T-helper 1 cell (primary cell): ENCODE measurements around the gene RSRC1.
"Not testable (repeated sequence)": the region's sequence is repeated elsewhere in the genome, so short reads cannot be mapped to it uniquely, and the experiment has no call there.

Experiments
- DNase-seq, 5 donors: peaks; one replicate each; pipeline ENCODE4 v3.0.0-alpha.2; 2012 to 2020

RSRC1 gene

DNA sequence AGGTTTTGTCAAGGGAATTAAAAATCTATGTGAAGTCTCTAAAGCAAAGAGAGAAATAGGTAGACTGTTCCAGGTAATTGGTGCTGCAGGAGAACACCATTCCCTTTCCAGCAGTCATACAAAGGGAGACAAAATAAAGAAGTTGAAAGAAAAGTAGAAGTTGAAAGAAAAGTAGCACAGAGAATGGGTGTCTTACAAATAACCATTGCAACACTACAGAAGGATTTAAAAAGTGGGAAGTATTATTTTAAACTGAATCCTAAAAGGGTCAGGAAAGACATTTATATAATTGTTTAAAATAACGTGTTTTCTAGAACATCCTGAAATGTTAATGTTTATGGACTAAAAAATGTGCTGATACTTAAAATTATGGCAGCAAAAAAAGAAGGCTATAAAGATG is 223.8 kb downstream of the RSRC1 start:
- no peak for DNase-seq

DNA sequence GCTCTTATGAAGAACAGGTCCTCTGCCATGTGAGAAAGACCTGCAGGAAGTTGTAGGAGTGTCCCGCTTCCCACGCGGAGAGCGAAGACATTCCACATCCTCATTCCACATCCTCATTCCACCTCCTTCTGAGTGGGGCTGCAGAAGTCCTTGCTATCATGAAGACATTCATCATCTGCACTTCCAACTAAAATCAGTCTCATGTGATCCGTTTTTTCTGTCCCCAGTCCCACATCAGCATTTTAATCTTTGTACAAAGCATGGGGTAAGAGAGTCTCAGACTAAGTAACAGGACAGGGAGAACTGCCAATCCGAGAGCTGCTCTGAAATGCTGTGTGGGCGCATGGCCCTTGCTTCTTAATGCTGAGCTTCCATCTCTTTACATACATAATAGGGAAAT is 227.2 kb downstream of the RSRC1 start:
- DNase-seq: no peak

DNA sequence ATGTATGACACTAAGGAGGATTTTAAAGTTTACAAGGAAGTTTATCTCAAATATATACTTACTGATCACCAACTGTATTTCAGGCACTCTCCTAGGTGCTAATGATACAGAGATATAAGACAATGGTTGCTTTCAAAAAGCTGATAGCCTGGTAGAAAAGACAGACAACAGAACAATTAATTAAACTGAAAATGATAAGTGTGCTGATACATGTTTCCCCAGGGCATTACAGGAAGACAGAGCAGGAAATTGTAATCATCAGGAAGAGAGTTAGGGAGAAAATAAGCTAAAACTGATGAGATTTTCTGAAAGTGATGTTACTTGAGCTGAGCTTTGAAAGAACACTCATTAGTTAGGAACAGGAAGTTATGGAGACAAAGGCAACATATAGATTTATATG is 229.7 kb downstream of the RSRC1 start:
- no peak for DNase-seq

DNA sequence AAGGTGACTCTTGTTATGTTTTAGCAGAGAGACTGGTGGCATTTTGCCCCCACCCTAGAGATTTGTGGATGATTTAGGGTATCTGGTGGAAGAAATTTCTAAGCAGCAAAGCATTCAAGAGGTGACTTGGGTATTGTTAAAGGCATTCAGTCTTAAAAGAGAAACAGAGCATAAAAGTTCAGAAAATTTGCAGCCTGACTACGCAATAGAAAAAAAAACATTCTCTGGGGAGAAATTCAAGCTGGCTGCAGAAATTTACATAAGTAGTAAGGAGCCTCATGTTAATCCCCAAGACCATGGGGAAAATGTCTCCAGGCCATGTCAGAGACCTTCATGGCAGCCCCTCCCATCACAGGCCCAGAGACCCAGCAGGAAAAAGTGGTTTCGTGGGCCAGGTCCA is 231.1 kb downstream of the RSRC1 start:
- not testable (repeated sequence) for DNase-seq

DNA sequence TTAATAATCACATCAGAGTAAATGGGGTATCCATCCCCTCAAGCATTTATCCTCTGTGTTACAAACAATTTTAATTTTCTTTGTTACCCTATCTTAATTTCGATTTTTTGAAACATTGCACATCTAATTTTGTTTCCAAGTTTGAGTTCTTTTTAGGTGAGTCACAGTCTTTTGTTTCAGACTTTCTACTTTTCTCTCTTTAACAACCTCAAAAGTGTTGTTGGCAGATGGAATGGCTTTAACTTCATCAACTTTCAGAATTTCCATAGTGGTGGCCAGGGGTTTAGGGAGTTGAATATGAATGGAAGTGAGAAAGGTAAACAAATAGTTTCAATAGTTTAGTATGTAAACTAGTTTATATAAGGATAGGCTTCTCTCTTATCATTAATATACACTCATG is 238.1 kb downstream of the RSRC1 start:
- DNase-seq: no peak

DNA sequence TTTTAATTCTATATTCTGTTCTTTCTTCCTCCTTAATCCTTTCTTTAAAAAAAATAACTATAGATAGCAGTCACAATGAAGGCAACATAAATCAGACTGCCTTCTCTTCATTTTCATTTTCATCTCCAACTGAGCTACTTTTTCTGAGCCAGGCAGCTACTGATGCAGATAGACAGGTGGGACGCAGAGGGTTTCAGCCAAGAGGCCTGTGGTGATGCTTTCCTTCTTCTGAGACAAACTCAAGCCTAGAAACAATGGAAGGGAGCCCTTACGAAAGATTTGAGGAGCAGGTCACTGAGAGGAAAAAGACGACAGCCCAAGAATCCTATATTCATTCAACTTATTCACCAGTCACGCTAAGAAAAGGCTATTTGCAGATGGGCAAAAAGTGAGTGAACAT is 241.1 kb downstream of the RSRC1 start:
- DNase-seq: no peak

DNA sequence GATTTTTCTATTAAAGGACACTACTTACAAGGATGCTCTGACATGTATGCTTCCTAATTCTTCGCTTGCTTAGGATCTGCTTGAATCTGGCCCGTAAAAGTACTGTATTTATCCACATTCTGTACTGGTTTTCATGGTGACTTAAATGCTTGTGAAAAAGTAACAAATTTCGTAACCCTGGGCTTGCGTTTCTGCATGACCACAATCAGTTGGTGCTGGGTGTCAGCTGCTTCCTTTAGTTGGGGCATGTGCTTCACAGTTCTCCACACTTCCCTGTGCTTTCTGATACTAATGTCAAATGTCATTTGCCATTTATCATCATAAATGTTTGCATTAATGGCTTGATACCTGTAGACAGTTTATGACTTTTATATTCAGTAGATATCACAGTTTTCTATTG is 242.7 kb downstream of the RSRC1 start:
- DNase-seq: no peak

DNA sequence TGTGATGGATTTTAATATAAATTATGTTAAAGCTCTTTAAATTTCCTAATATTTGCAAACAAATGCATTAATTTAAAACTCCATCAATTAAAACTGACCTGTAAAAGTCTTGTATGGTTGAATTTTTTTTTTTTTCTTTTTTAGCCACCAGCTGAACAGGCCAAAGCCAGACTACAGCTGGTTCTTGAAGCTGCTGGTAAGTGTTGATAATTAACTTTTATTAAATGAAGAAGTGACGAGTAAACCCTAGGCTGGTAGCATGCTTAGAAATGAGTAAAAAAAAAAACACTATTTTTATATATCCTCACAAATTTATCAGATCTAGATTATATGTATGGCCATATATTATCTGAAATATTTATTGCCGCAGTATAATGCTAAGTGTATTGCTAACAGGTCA is 244.8 kb downstream of the RSRC1 start:
- DNase-seq: no peak

DNA sequence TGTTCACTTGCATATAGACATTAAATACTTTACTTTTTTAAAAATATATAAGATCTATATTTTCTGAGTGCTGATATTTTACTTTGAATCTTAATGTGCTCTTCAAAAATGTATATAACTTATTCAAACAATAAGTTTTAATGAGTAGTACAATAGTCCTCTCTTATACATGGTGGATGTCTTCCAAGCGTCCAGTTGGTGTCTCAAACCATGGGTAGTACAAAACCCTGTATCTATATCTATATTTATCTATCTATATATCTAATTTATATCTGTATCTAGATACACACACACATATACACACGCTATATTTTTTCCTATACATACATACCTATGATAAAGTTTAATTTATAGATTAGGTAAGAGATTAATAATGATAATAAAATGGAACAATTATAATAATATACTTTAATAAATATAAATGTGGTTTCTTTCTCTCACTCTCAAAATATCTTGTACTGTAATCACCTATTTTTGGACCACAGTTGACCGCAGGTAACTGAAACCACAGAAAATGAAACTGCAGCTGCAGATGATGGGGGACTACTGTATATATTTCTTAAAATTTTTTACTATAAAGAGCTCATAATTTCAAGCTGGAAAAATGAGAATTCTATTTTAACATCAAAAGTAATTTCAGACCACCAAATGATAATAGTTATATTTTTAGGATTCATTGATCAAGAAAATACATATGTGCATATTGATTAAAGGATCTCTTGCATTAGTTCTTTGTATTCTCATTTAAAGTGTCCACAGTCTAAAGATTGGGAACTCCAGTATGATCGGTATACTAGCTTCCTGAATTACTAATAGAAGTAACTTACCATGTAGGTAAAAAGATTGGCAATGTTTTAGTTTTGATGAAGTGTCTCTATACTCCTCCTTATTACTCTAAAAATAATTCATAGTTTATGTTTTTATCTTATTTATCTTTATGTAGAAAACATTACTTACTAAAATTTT is 246.0 kb downstream of the RSRC1 start:
- no peak for DNase-seq

DNA sequence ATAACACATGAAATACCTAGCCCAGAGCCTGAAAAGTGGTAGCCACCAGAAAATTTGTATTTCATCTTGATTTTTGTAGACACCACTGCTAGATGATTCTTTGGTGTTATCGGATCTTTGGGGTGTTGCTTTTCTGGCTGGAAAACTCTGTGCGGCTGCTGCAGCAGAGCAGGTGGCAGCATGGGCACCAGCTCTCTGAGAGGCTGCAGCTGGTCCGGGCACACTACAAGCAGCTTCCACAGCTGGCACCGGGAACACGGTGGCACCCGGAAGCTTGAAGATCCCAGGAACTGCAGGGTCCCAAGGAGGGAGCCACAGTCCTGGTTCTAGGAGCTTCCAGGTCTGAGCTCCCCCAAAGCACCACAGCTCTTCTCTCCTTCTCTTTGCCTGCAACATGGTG is 249.4 kb downstream of the RSRC1 start:
- no peak for DNase-seq

DNA sequence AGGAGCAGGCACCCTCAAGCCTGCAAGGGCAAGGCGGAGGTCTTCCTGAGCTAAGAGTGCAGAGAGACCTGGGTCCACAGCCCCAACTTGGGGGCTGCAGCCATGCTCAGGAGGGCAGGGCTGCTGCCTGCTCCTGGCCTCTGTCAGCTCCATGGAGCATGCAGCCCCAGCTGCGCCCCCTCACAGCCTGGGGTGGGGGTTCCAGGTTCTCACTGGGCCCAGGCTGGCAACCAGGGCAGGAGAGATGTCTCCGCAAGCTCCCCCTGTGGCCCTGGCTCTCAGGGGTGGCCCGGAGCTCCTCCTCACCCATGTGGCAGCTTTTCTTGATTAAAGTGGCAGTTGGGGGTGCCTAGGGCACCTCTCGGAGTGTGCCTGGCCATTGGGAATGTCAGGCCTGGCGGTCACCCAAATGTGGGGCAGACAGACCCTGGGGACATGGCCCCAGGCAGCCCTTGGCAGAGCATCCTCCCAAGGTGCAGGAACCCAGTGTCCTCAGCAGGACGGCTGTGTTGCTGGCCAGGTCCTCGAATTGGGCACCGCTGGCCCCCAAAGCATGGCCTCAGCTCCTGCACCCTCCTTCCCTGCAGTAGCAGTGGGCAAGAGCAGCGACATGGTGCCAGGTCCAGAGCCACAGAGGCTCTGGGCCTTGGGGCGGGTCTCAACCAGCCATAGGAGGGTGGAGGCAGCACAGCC is 251.0 kb downstream of the RSRC1 start:
- DNase-seq: no peak

DNA sequence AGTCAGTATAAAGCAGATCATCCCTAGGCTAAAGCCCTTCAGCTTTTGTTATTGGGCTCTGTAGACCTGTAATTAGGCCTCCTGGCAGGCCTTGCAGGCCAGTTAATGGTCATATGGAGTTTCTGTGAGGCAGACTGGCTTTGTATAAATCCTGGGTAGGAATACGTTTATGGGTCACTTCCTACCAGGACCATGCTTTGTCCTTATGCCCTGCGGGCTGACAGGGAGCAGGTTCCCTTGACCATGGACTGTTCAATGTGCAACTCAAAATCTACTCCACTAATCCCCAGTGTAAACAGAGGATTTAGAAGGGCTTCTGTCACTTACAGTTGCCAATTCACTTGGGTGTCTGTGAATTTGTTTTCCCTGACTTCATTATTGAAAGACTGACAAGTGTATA is 258.4 kb downstream of the RSRC1 start:
- no peak for DNase-seq

DNA sequence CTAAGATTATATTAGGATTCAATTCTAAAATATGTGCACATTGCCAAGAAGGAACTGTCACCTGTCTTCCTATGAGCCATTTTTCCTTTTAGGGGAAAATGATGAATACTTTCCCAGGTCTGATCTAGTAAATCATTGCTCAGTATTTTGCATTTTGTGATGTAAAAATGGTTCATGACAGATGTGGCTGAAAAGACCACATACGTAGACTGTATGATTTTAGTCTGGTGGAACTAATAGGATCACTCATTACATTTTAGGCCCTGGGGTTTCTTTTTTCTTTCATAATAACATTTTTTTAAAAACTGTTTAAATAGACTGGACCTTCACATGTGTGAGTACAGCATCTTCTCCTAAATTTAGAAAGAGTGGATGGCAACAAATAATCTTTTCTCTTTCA is 259.4 kb downstream of the RSRC1 start:
- DNase-seq: no peak

DNA sequence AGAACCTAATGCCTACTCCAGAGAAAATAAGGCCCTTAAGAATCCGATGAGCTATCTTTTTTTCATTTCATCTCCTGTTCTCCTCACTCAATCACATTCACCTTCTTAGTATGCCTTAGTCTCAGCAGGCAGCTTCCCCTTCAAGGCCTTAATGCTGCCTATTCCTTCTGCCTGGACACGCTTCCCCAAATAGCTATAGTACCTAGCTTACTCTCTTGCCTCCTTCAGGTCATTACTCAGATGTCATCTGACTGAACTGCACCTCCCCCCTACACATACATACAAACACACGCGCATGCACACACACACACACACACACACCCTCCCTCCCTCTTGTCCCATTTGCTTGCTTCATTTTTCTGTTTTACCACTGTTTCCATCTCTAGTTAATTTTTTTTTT is 269.6 kb downstream of the RSRC1 start:
- DNase-seq: no peak

DNA sequence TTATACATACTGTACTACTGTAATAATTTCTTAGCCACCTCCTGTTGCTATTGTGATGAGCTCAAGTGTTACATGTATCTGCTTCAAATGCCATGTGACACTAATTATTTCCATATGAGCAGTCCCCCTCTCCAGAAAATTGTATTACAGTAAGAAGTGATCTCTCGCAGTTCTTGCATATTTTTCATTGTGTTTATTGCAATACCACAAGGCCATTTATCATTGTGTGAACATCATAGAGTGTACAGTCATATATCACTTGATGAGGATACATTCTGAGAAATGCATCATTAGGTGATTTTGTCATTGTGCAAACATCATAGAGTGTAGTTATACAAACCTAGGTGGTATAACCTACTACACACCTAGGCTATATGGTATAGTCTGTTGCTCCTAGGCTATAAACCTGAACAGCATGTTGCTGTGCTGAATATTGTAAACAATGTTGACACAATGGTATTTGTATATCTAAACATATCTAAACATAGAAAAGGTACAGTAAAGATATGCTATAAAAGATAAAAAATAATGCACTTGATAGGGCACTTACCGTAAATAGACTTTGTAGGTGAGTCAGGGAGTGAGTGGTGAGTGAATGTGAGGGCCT is 271.5 kb downstream of the RSRC1 start:
- DNase-seq: no peak

DNA sequence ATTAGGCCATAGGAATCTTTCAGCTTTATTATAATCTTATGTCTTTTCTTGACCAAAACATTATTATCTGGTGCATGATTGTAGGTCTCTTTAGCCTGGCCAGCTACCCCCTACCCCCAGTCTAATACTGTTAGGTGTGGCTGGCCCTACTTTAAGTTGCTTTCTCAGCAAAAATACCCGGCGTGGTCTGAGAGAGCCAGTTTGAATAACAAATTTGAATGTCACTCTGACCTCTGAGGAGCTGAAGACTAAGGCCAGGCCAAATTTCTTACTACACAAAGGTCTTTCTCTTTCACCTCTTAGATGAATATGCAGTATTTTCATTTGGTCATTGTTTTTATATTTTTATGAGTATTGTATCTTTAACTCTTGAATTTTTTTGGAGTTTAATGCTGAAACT is 272.6 kb downstream of the RSRC1 start:
- DNase-seq: no peak

DNA sequence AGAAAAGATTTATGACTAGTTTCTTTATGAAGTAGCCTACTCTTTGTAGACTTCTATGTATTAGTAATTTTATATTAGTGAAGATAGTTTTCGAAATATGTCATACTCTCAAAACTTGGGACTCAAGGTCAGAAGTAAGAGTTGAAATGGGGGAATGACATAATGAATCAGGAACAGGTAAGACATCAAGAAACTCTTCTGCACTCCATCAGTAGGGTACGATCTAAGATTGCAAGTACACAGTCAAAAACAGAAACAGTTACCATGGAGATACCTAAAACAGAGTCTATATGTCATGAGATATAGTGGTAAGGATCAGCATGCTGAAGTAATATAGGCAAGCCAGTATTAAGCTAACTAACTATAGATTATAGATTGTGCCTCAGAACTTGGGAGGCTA is 274.1 kb downstream of the RSRC1 start:
- no peak for DNase-seq

DNA sequence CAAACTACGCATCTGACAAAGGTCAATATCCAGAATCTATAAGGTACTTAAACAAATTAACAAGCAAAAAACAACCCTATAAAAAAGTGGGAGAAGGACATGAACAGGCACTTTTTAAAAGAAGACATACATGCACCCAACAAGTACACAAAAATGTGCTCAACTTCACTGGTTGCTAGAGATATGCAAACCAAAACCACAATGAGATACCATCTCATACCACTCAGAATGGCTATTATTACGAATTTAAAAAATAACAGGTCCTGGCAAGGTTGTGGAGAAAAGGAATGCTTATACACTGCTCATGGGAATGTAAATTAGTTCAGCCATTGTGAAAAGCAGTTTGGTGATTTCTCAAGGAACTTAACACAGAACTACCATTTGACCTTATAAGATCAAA is 285.5 kb downstream of the RSRC1 start:
- DNase-seq: no peak

DNA sequence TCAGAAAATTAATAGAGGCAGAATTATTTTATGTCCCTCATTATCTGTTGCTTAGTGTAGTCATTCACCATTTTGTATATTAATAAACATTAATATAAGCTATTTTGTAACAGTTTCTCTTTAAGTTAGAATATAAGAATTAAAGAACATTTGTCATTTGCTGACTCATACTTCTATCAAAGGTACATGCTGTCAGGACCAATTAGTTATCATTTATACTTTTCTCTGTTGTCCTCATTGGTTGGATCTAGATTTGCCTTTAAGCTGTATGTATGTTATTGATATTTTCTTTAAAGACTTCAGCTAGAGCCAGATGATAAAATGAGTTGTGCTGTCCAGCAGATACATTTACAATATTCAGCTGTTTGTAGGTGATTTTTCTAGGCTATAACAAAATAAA is 292.7 kb downstream of the RSRC1 start:
- no peak for DNase-seq

DNA sequence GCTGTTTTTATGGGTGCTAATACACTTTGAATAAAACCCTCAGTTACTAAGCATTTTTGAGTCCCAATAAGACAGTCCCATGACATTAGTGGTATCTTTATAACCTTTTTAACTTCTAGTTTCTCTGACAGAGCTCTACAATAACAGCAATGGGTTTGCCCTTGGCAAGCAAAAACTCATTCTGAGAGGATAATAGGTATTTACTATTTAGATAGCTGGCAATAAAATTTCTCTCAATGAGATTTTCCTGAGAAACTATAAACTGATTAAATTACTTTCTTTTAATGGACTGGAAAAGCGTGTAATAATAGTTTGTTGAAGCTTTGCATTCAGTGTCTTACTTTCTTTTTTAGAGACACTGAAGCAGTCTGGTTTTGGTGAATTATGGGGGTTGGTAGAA is 293.1 kb downstream of the RSRC1 start:
- no peak for DNase-seq

DNA sequence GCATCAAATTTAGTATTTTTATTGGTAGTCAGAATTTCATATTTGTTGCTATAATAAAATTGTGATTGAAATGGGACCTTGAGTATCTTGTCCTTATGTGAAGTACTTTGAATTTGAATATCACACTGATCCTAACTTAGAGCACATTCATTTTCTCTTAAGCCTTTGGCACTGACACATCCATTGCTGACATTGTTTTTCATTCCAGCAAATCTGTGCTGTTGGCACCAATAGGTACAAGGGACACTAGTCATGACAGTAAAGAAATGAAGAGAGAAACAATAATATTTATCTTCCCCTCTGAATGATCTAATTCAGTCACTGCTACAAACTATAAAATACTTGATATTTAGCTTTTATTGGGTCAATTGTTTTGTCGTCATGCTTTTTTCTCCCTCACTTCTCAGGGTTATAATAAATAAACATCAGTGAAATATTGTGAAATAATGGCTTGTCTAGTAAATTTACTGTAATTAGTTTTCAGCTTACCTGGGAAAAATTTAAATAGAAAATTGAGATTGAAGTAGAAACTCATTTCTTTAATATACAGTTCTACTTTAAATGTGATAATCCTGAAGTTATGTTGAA is 294.3 kb downstream of the RSRC1 start:
- DNase-seq: no peak

DNA sequence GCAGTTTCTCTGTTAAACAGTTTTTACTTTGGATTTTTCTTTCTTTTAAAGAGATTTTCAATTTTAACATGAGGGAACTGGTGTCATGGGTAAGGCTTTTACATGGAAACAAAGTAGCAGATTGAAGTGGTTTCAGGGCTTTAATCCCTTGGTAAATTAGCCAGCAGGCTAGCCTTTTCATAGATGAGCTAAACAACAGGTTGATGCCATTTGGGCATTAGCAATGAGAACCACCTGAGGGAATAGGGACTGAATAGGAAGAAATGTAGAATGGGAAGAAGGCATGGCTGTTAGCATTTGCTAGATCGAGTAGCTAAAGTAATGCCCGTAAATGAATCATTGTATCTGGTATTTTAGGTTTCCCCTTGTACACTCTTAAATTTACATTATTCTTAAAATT is 295.6 kb downstream of the RSRC1 start:
- no peak for DNase-seq

DNA sequence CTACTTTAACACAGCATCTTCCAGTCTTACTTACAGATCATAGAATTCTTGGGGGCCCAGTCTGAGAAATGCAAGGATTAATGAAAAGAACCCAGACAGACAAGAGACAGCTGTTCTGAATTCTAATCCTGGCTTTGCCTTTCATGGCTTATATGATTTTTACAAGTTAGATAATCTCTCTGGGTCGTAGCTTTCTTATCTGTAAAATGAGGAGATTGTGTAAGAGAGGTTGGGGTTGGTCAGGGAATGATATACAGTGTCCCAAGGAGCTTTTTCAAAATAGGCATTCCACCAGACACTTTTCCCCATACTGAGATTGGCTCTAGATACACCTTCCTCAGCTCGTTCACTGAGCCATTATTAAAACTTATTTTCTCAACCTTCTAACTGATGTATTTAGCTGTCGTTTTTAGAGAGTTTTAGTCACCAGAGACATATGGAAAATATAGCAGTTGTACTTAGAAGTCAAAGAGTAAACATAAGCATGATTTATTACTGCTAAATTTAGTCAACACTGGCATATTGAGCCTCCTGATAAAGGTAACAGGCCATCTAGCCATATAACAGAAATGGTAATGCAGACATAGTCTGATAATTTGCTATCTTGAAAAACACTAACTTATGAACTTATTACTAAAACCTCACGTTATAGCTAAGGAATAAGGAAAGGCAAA is 298.1 kb downstream of the RSRC1 start:
- no peak for DNase-seq
